ENCODE results near the gene CEP70.
"Not testable (repeated sequence)": the region's sequence is repeated elsewhere in the genome, so short reads cannot be mapped to it uniquely, and the experiment has no call there.

CEP70 gene

GRCh38 chr3:138455801-138456716, 138.0 kb downstream of the CEP70 start:
- in situ Hi-C loops (cut with MboI; ENCODE audit: low pct_unique_long_range_greater_than_20kb, low sequenced_read_pairs, unreplicated experiment): loop anchor here (25.0 kb wide), 1 partner anchor 481 kb away; the partner anchor contains the start of genes FOXL2 and FOXL2NB
- TF ChIP-seq CTCF (IDR thresholded peaks at IDR 0.05; ENCODE audit: extremely low read depth, insufficient read depth, missing control alignments): no peak

GRCh38 chr3:138453940-138454339, 140.1 kb downstream of the CEP70 start:
- DNase-seq (ENCODE audit: low spot score): not testable (repeated sequence)
- in situ Hi-C loops (cut with MboI; ENCODE audit: low pct_unique_long_range_greater_than_20kb, low sequenced_read_pairs, unreplicated experiment): loop anchor here (25.0 kb wide), 1 partner anchor 483 kb away; the partner anchor contains the start of genes FOXL2 and FOXL2NB

More at GRCh38 chr3:138455801-138456716, 138.0 kb downstream of the CEP70 start:
- no peak for DNase-seq (ENCODE audit: low spot score)

GRCh38 chr3:138452436-138452835, 141.6 kb downstream of the CEP70 start:
- in situ Hi-C loops (cut with MboI; ENCODE audit: low pct_unique_long_range_greater_than_20kb, low sequenced_read_pairs, unreplicated experiment): loop anchor here (25.0 kb wide), 1 partner anchor 485 kb away; the partner anchor contains the start of genes FOXL2 and FOXL2NB
- TF ChIP-seq CTCF (IDR thresholded peaks at IDR 0.05; ENCODE audit: extremely low read depth, insufficient read depth, missing control alignments): no peak

GRCh38 chr3:138451595-138452162, 142.4 kb downstream of the CEP70 start:
- no peak for TF ChIP-seq CTCF (IDR thresholded peaks at IDR 0.05; ENCODE audit: extremely low read depth, insufficient read depth, missing control alignments)
- in situ Hi-C loops (cut with MboI; ENCODE audit: low pct_unique_long_range_greater_than_20kb, low sequenced_read_pairs, unreplicated experiment): loop anchor here (25.0 kb wide), 1 partner anchor 486 kb away; the partner anchor contains the start of genes FOXL2 and FOXL2NB
- no peak for DNase-seq (ENCODE audit: low spot score)

More at GRCh38 chr3:138452436-138452835, 141.6 kb downstream of the CEP70 start:
- no peak for DNase-seq (ENCODE audit: low spot score)

- in situ Hi-C loops (cut with MboI; ENCODE audit: low pct_unique_long_range_greater_than_20kb, low sequenced_read_pairs, unreplicated experiment): loop anchor here (25.0 kb wide), 1 partner anchor 486 kb away; the partner anchor contains the start of genes FOXL2 and FOXL2NB
- TF ChIP-seq CTCF (IDR thresholded peaks at IDR 0.05; ENCODE audit: extremely low read depth, insufficient read depth, missing control alignments): no peak
- DNase-seq (ENCODE audit: low spot score): no peak
Measured at GRCh38 chr3:138450704-138451424, 143.2 kb downstream of the CEP70 start.

GRCh38 chr3:138450181-138450580, 143.9 kb downstream of the CEP70 start:
- no peak for DNase-seq (ENCODE audit: low spot score)
- TF ChIP-seq CTCF (IDR thresholded peaks at IDR 0.05; ENCODE audit: extremely low read depth, insufficient read depth, missing control alignments): no peak
- in situ Hi-C loops (cut with MboI; ENCODE audit: low pct_unique_long_range_greater_than_20kb, low sequenced_read_pairs, unreplicated experiment): loop anchor here (25.0 kb wide), 1 partner anchor 487 kb away; the partner anchor contains the start of genes FOXL2 and FOXL2NB

All from GM13977 (cell line).